BLaER1 treated with 17β-estradiol and CSF1 and Interleukin-3, amounts not matched to agents 10 nM and 100 nM (cell line): ENCODE results near the gene GDF9.
A peak's percentile ranks its signal among the peaks of the same experiment; 100 is the strongest.

Experiments used
- H3K27ac ChIP-seq, 11 experiments: shearing (Covaris generic); formaldehyde crosslinking; 2 replicates each; pipeline ENCODE4 v1.8.1; 2022
- H3K27me3 ChIP-seq, 11 experiments: shearing (Covaris generic); formaldehyde crosslinking; 2 replicates each; pipeline ENCODE4 v1.8.1; 2022
- H3K36me3 ChIP-seq, 11 experiments: shearing (Covaris generic); formaldehyde crosslinking; 2 replicates each; pipeline ENCODE4 v1.8.1; 2022
- H3K4me1 ChIP-seq, 10 experiments: shearing (Covaris generic); formaldehyde crosslinking; 2 replicates each; pipeline ENCODE4 v1.8.1; 2022
- H3K4me2 ChIP-seq, 11 experiments: shearing (Covaris generic); formaldehyde crosslinking; 2 replicates each; pipeline ENCODE4 v1.8.1; 2022
- H3K4me3 ChIP-seq, 10 experiments: shearing (Covaris generic); formaldehyde crosslinking; 2 replicates each; pipeline ENCODE4 v1.8.1; 2022
- H3K9ac ChIP-seq, 11 experiments: shearing (Covaris generic); formaldehyde crosslinking; 2 replicates each; pipeline ENCODE4 v1.8.1; 2022
- H3K9me3 ChIP-seq, 11 experiments: shearing (Covaris generic); formaldehyde crosslinking; replicated peaks in 1 of 11; 2 replicates each; pipeline ENCODE4 v1.8.1; 2022
- H4K20me1 ChIP-seq, 11 experiments: shearing (Covaris generic); formaldehyde crosslinking; 2 replicates each; pipeline ENCODE4 v1.8.1; 2022
- Cebpa-rat ChIP-seq, 11 experiments: shearing (Covaris generic); IDR thresholded peaks; 2 replicates each; pipeline ENCODE4 v1.8.1; 2022

The GDF9 gene

DNA sequence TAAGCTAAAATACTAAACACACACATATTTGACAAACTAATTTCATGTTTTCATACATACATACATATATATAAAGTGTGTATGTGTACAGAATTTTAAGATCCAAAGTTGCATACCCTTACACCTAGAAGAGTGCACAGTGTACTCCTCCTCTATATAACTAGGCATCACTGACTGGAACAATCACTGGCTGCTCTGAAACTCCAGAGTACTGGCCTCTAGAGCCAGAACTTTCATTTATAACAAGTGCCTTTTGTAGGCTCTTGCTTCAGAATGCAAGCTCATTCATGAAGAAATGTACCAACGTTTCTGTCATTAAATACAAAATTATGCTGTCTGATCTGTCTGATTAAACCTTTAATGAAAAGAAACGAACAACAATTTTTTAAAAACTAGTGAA, 11.2 kb upstream of the GDF9 start:
- H3K9ac ChIP-seq = no peak overlapping the region
- no peak for TF ChIP-seq Cebpa-rat (IDR thresholded peaks at IDR 0.05)
- no peak overlapping the region for H3K4me2 ChIP-seq
- H3K4me1 ChIP-seq = no peaks in the 10 kb centered on the region
- peaks cover 0 to 46% (median 0%) of the 10 kb centered on the region in 11 experiments; a peak in 5 of 22 replicates for H4K20me1 ChIP-seq
- H3K27me3 ChIP-seq = no peaks in the 10 kb centered on the region
- peaks cover 73 to 100% (median 90%) of the 10 kb centered on the region in 11 experiments for H3K36me3 ChIP-seq
- H3K27ac ChIP-seq = no peak overlapping the region
- H3K9me3 ChIP-seq = no peaks in the 10 kb centered on the region
- no peak overlapping the region for H3K4me3 ChIP-seq

DNA sequence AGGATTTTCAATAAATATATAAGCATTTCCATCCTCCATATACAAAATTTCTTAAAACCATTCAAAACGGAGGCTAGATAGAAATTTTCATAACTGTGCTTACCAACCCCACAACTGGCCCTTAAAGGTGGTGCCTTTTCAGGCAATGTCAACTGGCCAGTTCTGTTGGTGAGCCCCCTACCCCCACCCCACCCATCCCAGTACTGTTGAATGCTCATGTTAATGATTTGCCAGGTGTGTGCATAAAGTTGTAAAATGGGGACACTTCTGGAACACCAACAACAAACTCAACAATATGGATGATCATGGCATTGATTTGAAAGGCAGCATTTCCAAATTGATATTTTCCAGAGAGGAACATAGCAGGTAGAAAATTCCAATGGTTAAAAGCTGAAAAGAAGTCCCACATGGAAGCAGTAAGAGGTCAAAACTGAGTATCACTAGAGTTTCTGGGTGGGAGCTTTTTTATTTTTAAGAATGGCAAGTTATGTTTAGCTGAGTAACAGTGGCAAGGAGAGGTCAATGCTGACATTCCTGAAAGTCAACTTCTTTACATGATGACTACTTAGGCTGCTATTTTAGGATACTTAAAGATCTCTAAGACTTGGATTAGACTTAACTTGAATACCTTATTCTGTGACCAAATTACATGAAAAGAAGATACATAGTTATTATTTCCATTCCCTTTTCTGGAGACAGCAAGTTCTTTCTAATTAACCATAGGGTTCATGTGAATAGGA, 9.9 kb upstream of the GDF9 start:
- Histone ChIP-seq H3K27ac (no peak overlapping the region), H3K27me3 (no peaks in the 10 kb centered on the region), H4K20me1 (peaks cover 0 to 44% (median 0%) of the 10 kb centered on the region in 11 experiments; a peak in 6 of 22 replicates), H3K4me2 (no peak overlapping the region), H3K4me1 (no peaks in the 10 kb centered on the region), H3K36me3 (peaks cover 73 to 100% (median 90%) of the 10 kb centered on the region in 11 experiments), H3K4me3 (no peak overlapping the region), H3K9ac (no peak overlapping the region), H3K9me3 (no peaks in the 10 kb centered on the region)
- no peak for TF ChIP-seq Cebpa-rat (IDR thresholded peaks at IDR 0.05)

DNA sequence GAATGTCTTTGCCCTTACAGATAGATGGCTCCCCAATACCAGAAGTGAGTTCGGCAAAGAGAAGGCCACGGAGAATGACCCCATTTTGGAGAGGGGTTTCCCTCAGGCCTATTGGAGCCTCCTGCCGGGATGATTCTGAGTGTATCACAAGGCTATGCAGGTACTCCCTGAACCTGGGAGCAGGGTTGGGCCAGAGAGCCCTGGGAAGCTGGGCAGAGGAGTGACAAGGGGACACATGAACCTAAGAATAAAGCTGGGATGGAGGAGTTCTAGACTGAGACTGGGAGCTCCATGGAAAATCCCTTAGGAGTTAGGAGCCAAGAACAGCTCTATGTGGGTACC, 7.6 kb upstream of the GDF9 start:
- no peak overlapping the region for H3K9ac ChIP-seq
- H4K20me1 ChIP-seq = peaks cover 0 to 25% (median 0%) of the 10 kb centered on the region in 11 experiments; a peak in 9 of 22 replicates
- H3K4me2 ChIP-seq = no peak overlapping the region
- no peak overlapping the region for H3K4me3 ChIP-seq
- no peak overlapping the region for H3K27ac ChIP-seq
- TF ChIP-seq Cebpa-rat (IDR thresholded peaks at IDR 0.05) = no peak
- no peaks in the 10 kb centered on the region for H3K9me3 ChIP-seq
- peaks cover 0 to 16% (median 0%) of the 10 kb centered on the region in 10 experiments; a peak in 3 of 20 replicates for H3K4me1 ChIP-seq
- peaks cover 75 to 99% (median 90%) of the 10 kb centered on the region in 11 experiments for H3K36me3 ChIP-seq
- no peaks in the 10 kb centered on the region for H3K27me3 ChIP-seq

DNA sequence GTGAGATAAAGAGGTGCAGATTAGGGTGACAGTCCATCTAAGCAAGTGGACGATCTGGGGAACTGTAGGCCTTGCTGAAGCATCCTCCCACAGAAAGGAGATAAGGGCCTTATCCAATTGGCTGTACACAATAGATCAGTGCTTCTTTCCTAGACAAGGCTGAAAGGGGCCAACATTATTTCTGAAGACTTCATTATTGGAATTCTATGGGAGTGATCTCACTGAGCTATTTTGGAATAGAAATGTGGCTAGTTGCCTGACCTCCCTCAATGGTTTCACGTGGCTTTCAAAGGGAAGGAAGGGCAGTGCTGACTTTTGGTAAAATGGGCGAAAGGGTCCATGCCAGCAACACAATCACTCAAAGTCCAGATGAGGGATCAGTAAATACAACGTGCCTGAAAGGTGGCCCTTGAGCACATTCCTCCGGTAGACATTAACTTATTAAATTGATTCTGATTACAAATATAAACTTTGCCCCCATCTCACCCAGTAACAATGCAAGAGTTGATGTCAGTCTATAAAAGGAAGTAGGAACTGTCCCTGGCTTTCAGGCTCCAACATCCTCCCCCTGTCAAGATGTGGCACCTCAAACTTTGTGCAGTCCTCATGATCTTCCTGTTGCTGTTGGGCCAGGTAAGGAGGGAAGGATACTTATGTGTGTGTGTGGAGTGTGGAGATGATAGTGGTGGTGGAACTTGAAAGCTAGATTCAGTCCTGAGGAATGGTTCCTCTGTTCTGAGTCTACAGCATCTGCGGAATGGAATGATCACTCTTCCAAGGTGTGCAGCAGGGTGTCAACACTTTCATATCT, 7.1 kb upstream of the GDF9 start, which contains the start of gene LEAP2:
Gene LEAP2 (plus strand): TSS at position 550 of the 811 bp plus-strand sequence. CDS start 27 bp downstream, at position 577.
- Histone ChIP-seq H3K27ac (no peak within 1 kb of the TSS), H3K9me3 (no peaks in the 10 kb centered on the region), H4K20me1 (peaks cover 0 to 22% (median 2%) of the 10 kb centered on the region in 11 experiments; a peak in 11 of 22 replicates), H3K4me1 (peaks cover 0 to 21% (median under 1%) of the 10 kb centered on the region in 10 experiments; a peak in 7 of 20 replicates), H3K9ac (no peak within 1 kb of the TSS), H3K27me3 (no peaks in the 10 kb centered on the region), H3K4me2 (no peak within 1 kb of the TSS), H3K36me3 (peaks cover 77 to 99% (median 90%) of the 10 kb centered on the region in 11 experiments), H3K4me3 (no peak within 1 kb of the TSS)
- no peak for TF ChIP-seq Cebpa-rat (IDR thresholded peaks at IDR 0.05)

DNA sequence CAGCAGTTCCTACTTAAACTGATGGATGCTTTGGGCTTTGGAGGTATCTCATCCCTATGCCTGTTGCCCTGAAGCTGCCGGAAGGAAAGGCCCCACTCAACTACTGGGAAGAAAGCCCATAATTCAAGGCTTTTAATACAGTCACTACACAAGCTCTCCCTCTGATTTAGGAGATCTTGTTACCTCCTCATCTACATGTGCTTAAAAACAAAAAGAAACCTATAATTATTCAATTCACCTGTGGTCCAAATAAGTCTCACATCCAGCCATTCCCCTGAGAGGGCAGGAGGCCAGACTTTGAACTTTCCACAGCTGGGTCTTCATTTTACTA, 6.5 kb upstream of the GDF9 start:
- Histone ChIP-seq H3K27ac (no peak overlapping the region), H3K36me3 (peaks cover 77 to 99% (median 90%) of the 10 kb centered on the region in 11 experiments), H3K9ac (no peak overlapping the region), H3K9me3 (no peaks in the 10 kb centered on the region), H3K4me2 (no peak overlapping the region), H3K4me1 (peaks cover under 1 to 27% (median 6%) of the 10 kb centered on the region in 10 experiments; a peak in 19 of 20 replicates), H4K20me1 (peaks cover 0 to 26% (median 4%) of the 10 kb centered on the region in 11 experiments; a peak in 12 of 22 replicates), H3K4me3 (no peak overlapping the region), H3K27me3 (no peaks in the 10 kb centered on the region)
- TF ChIP-seq Cebpa-rat (IDR thresholded peaks at IDR 0.05) = no peak

DNA sequence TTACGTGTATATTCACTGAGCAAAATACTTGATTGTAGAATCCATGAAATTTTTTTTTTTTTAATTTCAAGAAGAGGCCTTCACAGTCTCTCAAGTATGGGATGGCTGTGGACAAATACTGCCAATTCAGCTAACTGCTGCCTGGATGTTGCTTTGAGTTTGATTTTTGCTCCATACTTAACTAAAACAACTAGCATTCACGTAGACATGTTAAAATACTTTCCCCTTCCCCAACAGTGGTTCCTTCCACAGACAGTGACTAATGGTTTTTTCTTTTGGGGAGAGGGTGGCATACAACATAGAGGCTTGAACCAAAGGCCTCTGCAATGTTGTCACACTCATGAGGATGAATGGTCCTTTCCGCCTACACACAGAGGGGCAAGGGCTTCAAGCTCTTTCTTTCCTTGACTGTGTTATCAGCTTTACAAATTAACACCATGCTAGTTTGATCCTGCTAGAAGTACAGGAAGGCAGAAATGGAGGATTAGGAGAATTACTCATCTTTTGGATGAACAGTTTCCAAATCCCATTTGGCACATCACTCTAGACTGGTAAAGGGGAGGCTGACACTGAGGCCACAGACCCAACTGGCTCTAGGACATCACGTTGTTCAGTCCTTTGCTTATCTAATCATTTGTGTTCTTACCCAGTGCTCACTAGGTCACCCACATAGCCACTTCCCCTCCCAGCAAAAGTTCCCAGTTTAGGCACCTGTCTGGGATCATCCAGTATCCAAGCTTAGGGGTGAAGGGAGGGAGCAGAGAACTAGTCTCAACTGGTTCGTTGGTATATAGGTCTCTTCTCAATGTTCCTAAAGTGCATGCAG, 5.4 kb upstream of the GDF9 start:
- peaks cover 0 to 36% (median 7%) of the 10 kb centered on the region in 11 experiments; a peak in 14 of 22 replicates for H4K20me1 ChIP-seq
- H3K9ac ChIP-seq = no peak overlapping the region
- peaks cover 73 to 93% (median 85%) of the 10 kb centered on the region in 11 experiments for H3K36me3 ChIP-seq
- H3K4me1 ChIP-seq = peaks cover 9 to 33% (median 13%) of the 10 kb centered on the region in 10 experiments
- no peak overlapping the region for H3K4me3 ChIP-seq
- H3K9me3 ChIP-seq = no peaks in the 10 kb centered on the region
- H3K27me3 ChIP-seq = no peaks in the 10 kb centered on the region
- TF ChIP-seq Cebpa-rat (IDR thresholded peaks at IDR 0.05) = no peak
- no peak overlapping the region for H3K27ac ChIP-seq
- no peak overlapping the region for H3K4me2 ChIP-seq

DNA sequence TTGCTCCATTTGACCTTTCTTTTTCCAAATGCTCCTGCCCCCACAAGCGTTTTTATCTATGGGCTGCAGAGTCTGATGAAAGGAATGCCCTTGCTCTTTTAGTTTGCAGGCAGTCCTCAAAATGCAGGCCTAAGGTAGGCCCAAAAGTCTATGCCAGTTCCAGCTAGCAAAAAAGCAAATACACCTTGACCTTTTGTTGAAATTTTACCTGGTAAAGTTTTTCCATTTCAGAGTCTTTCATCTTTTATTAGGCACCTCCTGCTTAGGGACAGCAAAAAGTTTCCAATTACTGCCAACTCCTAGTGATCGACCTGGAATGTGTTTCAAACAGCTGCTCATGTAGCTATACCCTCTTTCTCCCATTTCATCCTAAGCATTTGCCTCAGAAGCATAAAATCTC, 4.5 kb upstream of the GDF9 start:
- H3K27ac ChIP-seq = no peak overlapping the region

DNA sequence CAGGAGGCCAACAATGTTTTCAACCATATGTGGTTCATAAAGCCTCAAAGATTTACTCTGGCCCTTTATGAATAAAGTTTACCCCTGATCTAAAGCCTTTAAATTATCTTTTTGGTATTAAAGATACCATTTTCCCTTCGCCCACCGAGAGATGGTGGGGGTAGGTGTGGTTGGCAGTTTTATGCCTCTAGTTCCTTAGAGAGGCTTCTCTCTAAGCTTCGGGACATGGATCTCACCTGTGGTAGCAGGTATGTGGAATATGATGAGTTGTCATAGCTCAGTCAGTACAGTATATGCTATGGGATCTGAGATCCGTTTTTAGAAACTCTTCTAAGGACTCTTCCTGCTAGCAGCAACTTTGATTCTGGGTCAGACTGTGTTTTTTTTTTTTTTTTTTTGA, 2.5 kb upstream of the GDF9 start:
- no peak overlapping the region for H3K27ac ChIP-seq
- no peak for TF ChIP-seq Cebpa-rat (IDR thresholded peaks at IDR 0.05)
- no peaks in the 10 kb centered on the region for H3K9me3 ChIP-seq
- H3K27me3 ChIP-seq = no peaks in the 10 kb centered on the region
- peaks cover 23 to 43% (median 28%) of the 10 kb centered on the region in 10 experiments for H3K4me1 ChIP-seq
- peak overlapping the region in 1 of 11 experiments; percentile 15; a peak in 2 of 22 replicates for H3K9ac ChIP-seq
- peaks cover 48 to 66% (median 62%) of the 10 kb centered on the region in 11 experiments for H3K36me3 ChIP-seq
- H3K4me2 ChIP-seq = no peak overlapping the region
- H3K4me3 ChIP-seq = no peak overlapping the region
- peaks cover 0 to 37% (median 7%) of the 10 kb centered on the region in 11 experiments; a peak in 13 of 22 replicates for H4K20me1 ChIP-seq

More for the DNA sequence above, 4.5 kb upstream of the GDF9 start:
- no peak for TF ChIP-seq Cebpa-rat (IDR thresholded peaks at IDR 0.05)
- H3K4me3 ChIP-seq = no peak overlapping the region
- peaks cover 12 to 35% (median 17%) of the 10 kb centered on the region in 10 experiments for H3K4me1 ChIP-seq
- H3K27me3 ChIP-seq = no peaks in the 10 kb centered on the region
- H3K9ac ChIP-seq = no peak overlapping the region
- H3K9me3 ChIP-seq = no peaks in the 10 kb centered on the region
- no peak overlapping the region for H3K4me2 ChIP-seq
- peaks cover 68 to 85% (median 77%) of the 10 kb centered on the region in 11 experiments for H3K36me3 ChIP-seq
- H4K20me1 ChIP-seq = peaks cover 0 to 37% (median 7%) of the 10 kb centered on the region in 11 experiments; a peak in 13 of 22 replicates
